Kidney (tissue), 14 donors: ENCODE measurements around the gene MED25. TPM values are rescaled to one million over a fixed set of nuclear protein-coding genes. Genes with fewer than 3 reads are reported as not detected.

Source experiments
- DNase-seq, 5 donors: peaks; one replicate each; pipeline ENCODE4 v3.0.0-alpha.2; 2013 to 2020
- FAIRE-seq: peaks from 2 replicates; lab custom pipeline; 2012; peaks lifted over from hg19 to GRCh38; lab: Jason Lieb, UNC
- H3K27ac ChIP-seq, 2 donors: one replicate each; pipeline ENCODE4 v1.7.0; 2013; ENCODE audit warnings: low read depth in 2 of 2, low read length in 2 of 2, inconsistent platforms in 1 of 2
- H3K27me3 ChIP-seq: one replicate; pipeline ENCODE4 v1.7.1; 2013; ENCODE audit warnings: low read length, inconsistent platforms; ENCODE audit not compliant: control insufficient read depth, insufficient read depth
- H3K36me3 ChIP-seq, 3 donors: one replicate each; pipeline versions ENCODE4 v1.7.0 to v1.7.1; 2013; ENCODE audit warnings: low read length in 3 of 3, control low read depth in 1 of 3, inconsistent platforms in 1 of 3; ENCODE audit not compliant: insufficient read depth in 3 of 3, control insufficient read depth in 2 of 3
- H3K4me1 ChIP-seq, 3 donors: one replicate each; pipeline versions ENCODE4 v1.7.0 to v1.7.1; 2013; ENCODE audit warnings: low read length in 3 of 3, inconsistent platforms in 1 of 3, low read depth in 1 of 3; ENCODE audit not compliant: control insufficient read depth in 2 of 3, insufficient read depth in 2 of 3
- H3K4me3 ChIP-seq, 3 donors: one replicate each; pipeline versions ENCODE4 v1.7.0 to v1.8.1; 2013; ENCODE audit warnings: low read length in 3 of 3, control low read depth in 1 of 3, inconsistent platforms in 1 of 3
- H3K9ac ChIP-seq, 3 donors: one replicate each; pipeline versions ENCODE4 v1.7.0 to v1.7.1; 2013; ENCODE audit warnings: low read length in 3 of 3, control low read depth in 1 of 3, inconsistent platforms in 1 of 3
- H3K9me3 ChIP-seq, 3 donors: one replicate each; pipeline versions ENCODE4 v1.7.0 to v1.7.1; 2013; ENCODE audit warnings: low read length in 3 of 3, control low read depth in 1 of 3, inconsistent platforms in 1 of 3; ENCODE audit not compliant: control insufficient read depth in 2 of 3, insufficient read depth in 1 of 3
- CTCF ChIP-seq: IDR thresholded peaks from 3 replicates; pipeline ENCODE4 v1.5.1; 2012; ENCODE audit warnings: mild to moderate bottlenecking, moderate library complexity, borderline replicate concordance; ENCODE audit not compliant: insufficient read depth; ENCODE audit errors: extremely low read depth
- intact Hi-C: fragments of 100-400 bp; cut with DNase I; formaldehyde crosslinking; loops from one replicate; pipeline ENCODE4 v1.11.1; 2022
- polyA plus RNA-seq: library from polyadenylated mRNA; stranded (reverse); fragments of 350-450 nt; fragmentation: Illumina TruSeq; extraction: RNeasy Lipid Tissue Mini Kit (QIAGEN cat#74804); gene quantifications from one replicate; pipeline ENCODE4 v1.2.3, GENCODE V29; 2014; ENCODE audit warnings: low read depth, low replicate concordance; ENCODE audit not compliant: insufficient read depth
- total RNA-seq: library from RNA; stranded (reverse); fragmentation: NEBNext Ultra II Directional; extraction: Animal tissue kit (Norgen Biotek cat#: 25700); gene quantifications from one replicate; pipeline ENCODE4 v1.2.1, GENCODE V29; 2021
- donor health status: control.
- donor health status: control.
- donor health status: control.
- donor health status: control.
- donor health status: control.
- donor health status: DM: yes; HTN: yes; CAD: no.
- donor health status: Normal renal cell carcinoma (clear cell type).

The MED25 gene
- total and polyA plus RNA-seq, 2 donors from 2014 or later = 37.3 to 53.2 TPM

DNA sequence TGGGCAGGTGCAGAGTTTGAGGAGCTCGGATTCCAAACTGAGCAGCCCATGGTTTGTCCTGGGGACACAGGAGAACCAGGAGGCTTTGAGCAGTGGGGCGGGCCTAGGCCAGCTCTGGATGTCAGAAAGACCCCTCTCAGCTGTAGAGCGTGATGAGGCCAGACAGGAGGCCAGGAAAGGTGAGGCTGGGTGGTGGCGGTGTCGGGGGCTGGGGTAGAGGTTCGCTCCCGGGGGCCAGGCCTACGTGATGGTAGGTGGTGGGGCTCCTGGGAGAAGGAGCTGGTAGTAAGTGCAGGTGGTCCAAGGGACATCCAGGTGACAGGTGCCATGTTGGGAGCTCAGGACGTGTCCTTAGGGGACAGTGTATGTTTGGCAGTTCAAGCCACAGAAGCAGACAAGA is 19.3 kb downstream of the MED25 start:
- Histone ChIP-seq H3K4me1 (no peaks in the 10 kb centered on the region), H3K9ac (no peak overlapping the region)
- DNase-seq = no peak

GRCh38 chr19:49838885-49839588 is 20.9 kb downstream of the MED25 start:
- no peak overlapping the region for H3K4me3 ChIP-seq
- H3K9me3 ChIP-seq = no peaks in the 10 kb centered on the region
- H3K36me3 ChIP-seq = peaks cover 2 to 19% (median 12%) of the 10 kb centered on the region in 3 donors
- DNase-seq (no peak), FAIRE-seq (no peak)
- no peak overlapping the region for H3K27ac ChIP-seq
- no peaks in the 10 kb centered on the region for H3K4me1 ChIP-seq
- no peak overlapping the region for H3K9ac ChIP-seq
- H3K27me3 ChIP-seq = no peaks in the 10 kb centered on the region
- no peak for TF ChIP-seq CTCF
- intact Hi-C loops = no loop called here

More for the DNA sequence above, 19.3 kb downstream of the MED25 start:
- H3K36me3 ChIP-seq = peaks cover 2 to 30% (median 17%) of the 10 kb centered on the region in 3 donors
- no peak overlapping the region for H3K4me3 ChIP-seq
- intact Hi-C loops = no loop called here
- H3K9me3 ChIP-seq = no peaks in the 10 kb centered on the region
- no peak for FAIRE-seq
- TF ChIP-seq CTCF = no peak
- no peaks in the 10 kb centered on the region for H3K27me3 ChIP-seq
- H3K27ac ChIP-seq = no peak overlapping the region

- FAIRE-seq (no peak), DNase-seq (no peak)
- Histone ChIP-seq H3K4me3 (no peak overlapping the region), H3K27ac (no peak overlapping the region), H3K4me1 (no peaks in the 10 kb centered on the region), H3K27me3 (no peaks in the 10 kb centered on the region), H3K36me3 (peaks cover 2 to 13% (median 10%) of the 10 kb centered on the region in 3 donors), H3K9ac (no peak overlapping the region), H3K9me3 (no peaks in the 10 kb centered on the region)
- TF ChIP-seq CTCF = no peak
- intact Hi-C loops = no loop called here
Measured at GRCh38 chr19:49839713-49840112, 21.6 kb downstream of the MED25 start.
